Cardiac fibroblast (primary cell): Measurements from ENCODE around the gene LPGAT1.

ENCODE experiments used
- DNase-seq, 2 donors: peaks; one replicate each; pipeline versions ENCODE4 v3.0.0 to v3.0.0-alpha.2; 2010; ENCODE audit warnings: low read depth in 2 of 2
- H3K4me3 ChIP-seq, 2 donors: replicated peaks in 1 of 2; 1 replicate in 1 of 2; 2 replicates in 1 of 2; pipeline ENCODE4 v1.5.1; 2011; ENCODE audit warnings: low read depth in 2 of 2, low read length in 2 of 2, mild to moderate bottlenecking in 2 of 2, moderate library complexity in 1 of 2
- TF ChIP-seq, protein P1 (sequence below): IDR thresholded peaks from one replicate; pipeline ENCODE4 v1.5.1; 2011; ENCODE audit warnings: low read depth, mild to moderate bottlenecking, low read length, inconsistent platforms

The LPGAT1 gene

DNA sequence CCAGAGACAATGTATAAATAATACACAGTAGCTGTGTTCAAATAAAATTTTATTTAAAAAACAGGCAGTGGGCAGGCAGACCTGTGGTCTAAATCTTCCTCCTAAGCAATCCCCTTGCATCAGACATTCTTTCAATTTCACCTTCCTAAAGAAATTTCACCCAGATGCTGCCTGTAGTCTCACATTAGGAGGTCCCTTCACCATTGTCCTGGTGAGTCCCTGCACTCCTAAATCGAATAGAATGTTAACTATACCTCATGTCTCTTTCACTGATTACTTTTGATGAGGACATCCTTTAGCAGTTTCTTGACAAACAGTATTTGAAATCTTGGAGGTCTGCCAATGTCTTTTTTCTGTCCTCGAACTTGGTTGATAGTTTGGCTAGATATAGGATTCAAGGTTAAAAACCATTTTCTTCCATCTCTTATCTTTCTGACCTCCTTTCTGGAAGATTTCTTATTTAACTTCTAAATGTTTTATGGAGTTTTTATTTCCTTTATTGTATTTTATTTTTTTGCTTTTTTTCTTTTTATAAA lies 77.5 kb downstream of the LPGAT1 start:
- H3K4me3 ChIP-seq: no peak overlapping the region
- peak in 1 of 2 donors; percentile 9 for DNase-seq
- TF ChIP-seq, protein P1, sequence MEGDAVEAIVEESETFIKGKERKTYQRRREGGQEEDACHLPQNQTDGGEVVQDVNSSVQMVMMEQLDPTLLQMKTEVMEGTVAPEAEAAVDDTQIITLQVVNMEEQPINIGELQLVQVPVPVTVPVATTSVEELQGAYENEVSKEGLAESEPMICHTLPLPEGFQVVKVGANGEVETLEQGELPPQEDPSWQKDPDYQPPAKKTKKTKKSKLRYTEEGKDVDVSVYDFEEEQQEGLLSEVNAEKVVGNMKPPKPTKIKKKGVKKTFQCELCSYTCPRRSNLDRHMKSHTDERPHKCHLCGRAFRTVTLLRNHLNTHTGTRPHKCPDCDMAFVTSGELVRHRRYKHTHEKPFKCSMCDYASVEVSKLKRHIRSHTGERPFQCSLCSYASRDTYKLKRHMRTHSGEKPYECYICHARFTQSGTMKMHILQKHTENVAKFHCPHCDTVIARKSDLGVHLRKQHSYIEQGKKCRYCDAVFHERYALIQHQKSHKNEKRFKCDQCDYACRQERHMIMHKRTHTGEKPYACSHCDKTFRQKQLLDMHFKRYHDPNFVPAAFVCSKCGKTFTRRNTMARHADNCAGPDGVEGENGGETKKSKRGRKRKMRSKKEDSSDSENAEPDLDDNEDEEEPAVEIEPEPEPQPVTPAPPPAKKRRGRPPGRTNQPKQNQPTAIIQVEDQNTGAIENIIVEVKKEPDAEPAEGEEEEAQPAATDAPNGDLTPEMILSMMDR: no peak

DNA sequence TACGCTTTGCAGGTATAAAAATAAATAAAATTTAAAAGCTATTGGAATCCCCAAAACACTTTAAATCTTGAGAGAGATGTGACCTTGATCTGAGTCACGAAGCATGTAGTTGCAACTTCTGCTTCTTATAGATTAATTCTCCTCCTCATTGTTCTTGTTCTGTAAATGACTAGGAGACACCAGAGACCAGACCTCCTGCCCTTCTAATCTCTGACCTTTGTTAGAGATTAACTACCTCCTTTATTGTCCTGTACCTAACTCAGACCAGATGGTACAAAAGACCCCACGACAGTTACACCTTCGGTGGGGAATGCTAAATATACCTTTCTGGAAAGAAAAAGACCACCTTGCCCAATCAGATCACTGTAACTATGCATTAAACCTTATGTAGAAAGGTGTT lies 78.2 kb downstream of the LPGAT1 start:
- TF ChIP-seq, protein P1: no peak
- no peak for DNase-seq

DNA sequence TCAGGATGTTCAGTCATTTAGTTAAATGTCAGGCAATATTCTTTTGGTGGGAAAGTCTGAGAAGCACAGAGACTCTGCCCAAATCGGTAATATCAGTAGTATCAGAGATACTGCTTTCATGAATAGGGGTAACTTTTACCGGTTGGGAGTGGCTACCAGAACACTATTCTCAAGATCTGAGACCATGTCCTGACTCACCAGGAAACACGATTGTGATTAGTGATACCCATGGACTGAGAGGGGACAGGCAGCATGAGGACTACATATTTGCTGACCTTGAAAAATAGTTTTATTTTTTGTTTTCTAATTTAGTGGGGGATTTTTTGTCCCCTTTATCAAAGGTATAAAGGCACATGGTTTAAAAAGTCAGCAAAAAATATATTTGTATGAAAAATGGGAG lies 79.1 kb downstream of the LPGAT1 start:
- TF ChIP-seq, protein P1: no peak
- no peak overlapping the region for H3K4me3 ChIP-seq
- DNase-seq: no peak

More for the DNA sequence above, 78.2 kb downstream of the LPGAT1 start:
- no peak overlapping the region for H3K4me3 ChIP-seq

GRCh38 chr1:211750599-211750998 lies 80.0 kb downstream of the LPGAT1 start:
- no peak overlapping the region for H3K4me3 ChIP-seq
- TF ChIP-seq, protein P1: no peak
- DNase-seq: peak in 1 of 2 donors; percentile 18

- TF ChIP-seq, protein P1: no peak
- H3K4me3 ChIP-seq: no peak overlapping the region
- DNase-seq: no peak
Observed at GRCh38 chr1:211749251-211749650, 81.3 kb downstream of the LPGAT1 start.

DNA sequence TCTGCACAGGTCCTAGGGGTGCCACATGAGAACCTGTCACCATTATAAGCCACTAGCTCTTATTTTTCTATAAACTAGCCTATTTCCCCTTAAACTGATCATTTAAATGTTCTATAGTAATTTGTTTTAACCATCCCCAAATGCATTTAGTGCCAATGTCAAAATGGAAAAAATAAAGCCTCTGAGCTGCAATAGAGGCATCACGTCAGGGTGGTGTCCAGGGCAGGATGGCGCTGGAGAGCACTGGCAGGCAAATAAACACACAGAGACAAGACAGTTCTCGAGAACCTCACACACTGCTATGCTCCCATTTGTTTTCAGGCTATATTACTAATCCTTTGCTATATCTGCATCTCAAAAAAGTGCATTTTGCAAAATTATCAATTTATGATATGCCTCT lies 81.8 kb downstream of the LPGAT1 start:
- TF ChIP-seq, protein P1: no peak

More for the DNA sequence above, 81.8 kb downstream of the LPGAT1 start:
- H3K4me3 ChIP-seq: no peak overlapping the region
- DNase-seq: no peak
